ENCODE results near the gene EHBP1.

Gene EHBP1

GRCh38 chr2:62744603-62745002, 39.1 kb downstream of the EHBP1 start:
- Histone ChIP-seq H4K8ac (ENCODE audit: low read depth, low read length) (no peak overlapping the region), H2AFZ (ENCODE audit: low read length) (no peak overlapping the region), H3K18ac (ENCODE audit: low read length) (no peak overlapping the region), H3K4ac (ENCODE audit: low read length) (no peak overlapping the region), H2BK120ac (ENCODE audit: low read depth, low read length) (no peak overlapping the region), H2BK5ac (ENCODE audit: low read length) (no peak overlapping the region), H2BK12ac (ENCODE audit: low read length) (no peak overlapping the region), H4K91ac (ENCODE audit: low read depth, low read length, poor library complexity) (no peak overlapping the region), H3K4me1 (ENCODE audit: control insufficient read depth in 2 of 2, insufficient read depth in 1 of 2, low read depth in 1 of 2, low read length in 2 of 2) (peaks cover 0 to 2% of the 10 kb centered on the region in 2 donors), H3K4me2 (ENCODE audit: insufficient read depth, low read length, poor library complexity, severe bottlenecking) (no peak overlapping the region), H3K27me3 (ENCODE audit: control insufficient read depth in 3 of 3, insufficient read depth in 3 of 3, low read depth in 1 of 3, low read length in 3 of 3) (no peaks in the 10 kb centered on the region), H3K79me1 (ENCODE audit: low read depth, low read length) (no peaks in the 10 kb centered on the region), H2AK5ac (ENCODE audit: low read depth, low read length) (no peak overlapping the region), H3K23ac (ENCODE audit: low read depth, low read length, poor library complexity) (no peak overlapping the region), H3K36me3 (replicated peaks in 1 of 2; ENCODE audit: control insufficient read depth in 2 of 2, insufficient read depth in 2 of 2, low read length in 2 of 2) (no peaks in the 10 kb centered on the region), H3K14ac (ENCODE audit: low read length) (no peak overlapping the region), H3K9me3 (replicated peaks in 1 of 2; ENCODE audit: control insufficient read depth in 2 of 2, insufficient read depth in 1 of 2, low read depth in 1 of 2, low read length in 2 of 2) (no peaks in the 10 kb centered on the region), H3K27ac (replicated peaks; ENCODE audit: low read length) (no peak overlapping the region), H3K9ac (ENCODE audit: low read depth, low read length, poor library complexity) (no peak overlapping the region), H2BK15ac (ENCODE audit: low read length) (no peak overlapping the region), H3K4me3 (ENCODE audit: low read length in 2 of 2) (no peak overlapping the region)
- no CpG with 5 or more reads among the region's 3 CpGs for WGBS, 2 donors (ENCODE audit: extremely low coverage in 2 of 2, insufficient read length in 2 of 2, insufficient replicate concordance in 1 of 2)
- DNase-seq (ENCODE audit: low spot score): no peak

- Histone ChIP-seq H3K36me3 (replicated peaks in 1 of 2; ENCODE audit: control insufficient read depth in 2 of 2, insufficient read depth in 2 of 2, low read length in 2 of 2) (no peaks in the 10 kb centered on the region), H2AFZ (ENCODE audit: low read length) (no peak overlapping the region), H2AK5ac (ENCODE audit: low read depth, low read length) (no peak overlapping the region), H4K91ac (ENCODE audit: low read depth, low read length, poor library complexity) (no peak overlapping the region), H2BK5ac (ENCODE audit: low read length) (no peak overlapping the region), H3K23ac (ENCODE audit: low read depth, low read length, poor library complexity) (no peak overlapping the region), H3K4me1 (ENCODE audit: control insufficient read depth in 2 of 2, insufficient read depth in 1 of 2, low read depth in 1 of 2, low read length in 2 of 2) (peaks cover 0 to 2% of the 10 kb centered on the region in 2 donors), H3K79me1 (ENCODE audit: low read depth, low read length) (no peaks in the 10 kb centered on the region), H3K4me2 (ENCODE audit: insufficient read depth, low read length, poor library complexity, severe bottlenecking) (no peak overlapping the region), H3K4me3 (ENCODE audit: low read length in 2 of 2) (no peak overlapping the region), H2BK12ac (ENCODE audit: low read length) (no peak overlapping the region), H4K8ac (ENCODE audit: low read depth, low read length) (no peak overlapping the region), H3K18ac (ENCODE audit: low read length) (no peak overlapping the region), H3K27me3 (ENCODE audit: control insufficient read depth in 3 of 3, insufficient read depth in 3 of 3, low read depth in 1 of 3, low read length in 3 of 3) (no peaks in the 10 kb centered on the region), H2BK15ac (ENCODE audit: low read length) (no peak overlapping the region), H3K4ac (ENCODE audit: low read length) (no peak overlapping the region), H3K9me3 (replicated peaks in 1 of 2; ENCODE audit: control insufficient read depth in 2 of 2, insufficient read depth in 1 of 2, low read depth in 1 of 2, low read length in 2 of 2) (no peaks in the 10 kb centered on the region), H3K9ac (ENCODE audit: low read depth, low read length, poor library complexity) (no peak overlapping the region), H2BK120ac (ENCODE audit: low read depth, low read length) (no peak overlapping the region), H3K14ac (ENCODE audit: low read length) (no peak overlapping the region), H3K27ac (replicated peaks; ENCODE audit: low read length) (no peak overlapping the region)
- DNase-seq (ENCODE audit: low spot score): no peak
- no CpG with 5 or more reads among the region's 5 CpGs for WGBS, 2 donors (ENCODE audit: extremely low coverage in 2 of 2, insufficient read length in 2 of 2, insufficient replicate concordance in 1 of 2)
These were observed 40.5 kb downstream of the EHBP1 start for GRCh38 chr2:62745891-62746481.

DNA sequence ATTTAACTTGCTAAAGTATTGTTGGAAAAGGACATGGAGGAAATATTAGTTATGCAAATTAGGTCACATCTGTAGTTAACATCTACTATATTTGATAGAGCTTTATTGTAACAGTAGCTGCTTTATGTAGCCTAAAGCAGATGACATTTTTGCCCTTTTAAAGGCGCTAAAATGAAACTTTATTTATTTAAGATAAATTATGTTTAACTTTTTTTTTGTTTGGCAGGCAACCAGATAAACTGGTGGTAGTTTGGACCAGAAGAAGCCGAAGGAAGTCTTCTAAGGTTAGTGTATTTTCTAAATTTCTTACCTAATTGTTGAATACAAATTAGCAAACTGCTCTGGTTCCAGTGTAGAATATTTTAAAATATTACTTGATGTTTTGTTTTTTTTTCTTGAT, 41.7 kb downstream of the EHBP1 start:
- H2BK15ac ChIP-seq (ENCODE audit: low read length): no peak overlapping the region
- no peak for DNase-seq (ENCODE audit: low spot score)
- no peak overlapping the region for H3K9ac ChIP-seq (ENCODE audit: low read depth, low read length, poor library complexity)
- H4K91ac ChIP-seq (ENCODE audit: low read depth, low read length, poor library complexity): no peak overlapping the region
- peaks cover 0 to 2% of the 10 kb centered on the region in 2 donors for H3K4me1 ChIP-seq (ENCODE audit: control insufficient read depth in 2 of 2, insufficient read depth in 1 of 2, low read depth in 1 of 2, low read length in 2 of 2)
- H3K36me3 ChIP-seq (replicated peaks in 1 of 2; ENCODE audit: control insufficient read depth in 2 of 2, insufficient read depth in 2 of 2, low read length in 2 of 2): no peaks in the 10 kb centered on the region
- H3K79me1 ChIP-seq (ENCODE audit: low read depth, low read length): no peaks in the 10 kb centered on the region
- H3K9me3 ChIP-seq (replicated peaks in 1 of 2; ENCODE audit: control insufficient read depth in 2 of 2, insufficient read depth in 1 of 2, low read depth in 1 of 2, low read length in 2 of 2): no peaks in the 10 kb centered on the region
- no peaks in the 10 kb centered on the region for H3K27me3 ChIP-seq (ENCODE audit: control insufficient read depth in 3 of 3, insufficient read depth in 3 of 3, low read depth in 1 of 3, low read length in 3 of 3)
- H3K18ac ChIP-seq (ENCODE audit: low read length): no peak overlapping the region
- H2BK120ac ChIP-seq (ENCODE audit: low read depth, low read length): no peak overlapping the region
- no peak overlapping the region for H3K4ac ChIP-seq (ENCODE audit: low read length)
- no peak overlapping the region for H2BK5ac ChIP-seq (ENCODE audit: low read length)
- no peak overlapping the region for H3K4me2 ChIP-seq (ENCODE audit: insufficient read depth, low read length, poor library complexity, severe bottlenecking)
- no peak overlapping the region for H4K8ac ChIP-seq (ENCODE audit: low read depth, low read length)
- H3K27ac ChIP-seq (replicated peaks; ENCODE audit: low read length): no peak overlapping the region
- H3K14ac ChIP-seq (ENCODE audit: low read length): no peak overlapping the region
- no CpG with 5 or more reads among the region's 2 CpGs for WGBS, 2 donors (ENCODE audit: extremely low coverage in 2 of 2, insufficient read length in 2 of 2, insufficient replicate concordance in 1 of 2)
- H2AK5ac ChIP-seq (ENCODE audit: low read depth, low read length): no peak overlapping the region
- no peak overlapping the region for H2BK12ac ChIP-seq (ENCODE audit: low read length)
- no peak overlapping the region for H3K4me3 ChIP-seq (ENCODE audit: low read length in 2 of 2)
- H2AFZ ChIP-seq (ENCODE audit: low read length): no peak overlapping the region
- no peak overlapping the region for H3K23ac ChIP-seq (ENCODE audit: low read depth, low read length, poor library complexity)

DNA sequence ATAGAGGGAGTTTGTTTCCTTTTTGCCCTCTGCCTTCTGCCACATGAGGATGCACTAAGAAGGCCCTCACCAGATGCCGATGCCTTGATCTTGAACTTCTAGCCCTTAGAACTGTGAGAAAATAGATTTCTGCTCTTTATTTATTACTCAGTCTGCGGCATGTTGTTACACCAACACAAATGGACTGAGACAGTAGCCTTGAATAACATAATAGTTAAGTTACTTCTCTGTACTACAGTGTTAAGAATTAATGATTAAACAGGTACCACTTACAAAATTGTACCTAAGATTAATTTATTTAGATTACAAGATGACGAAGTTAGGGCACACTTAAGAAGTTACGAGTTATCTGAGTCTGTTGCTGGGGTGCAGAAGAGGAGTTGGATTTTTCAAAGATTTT, 42.4 kb downstream of the EHBP1 start:
- Histone ChIP-seq H3K79me1 (ENCODE audit: low read depth, low read length) (no peaks in the 10 kb centered on the region), H4K8ac (ENCODE audit: low read depth, low read length) (no peak overlapping the region), H2BK120ac (ENCODE audit: low read depth, low read length) (no peak overlapping the region), H3K4me1 (ENCODE audit: control insufficient read depth in 2 of 2, insufficient read depth in 1 of 2, low read depth in 1 of 2, low read length in 2 of 2) (peaks cover 0 to 2% of the 10 kb centered on the region in 2 donors), H2AK5ac (ENCODE audit: low read depth, low read length) (no peak overlapping the region), H3K36me3 (replicated peaks in 1 of 2; ENCODE audit: control insufficient read depth in 2 of 2, insufficient read depth in 2 of 2, low read length in 2 of 2) (no peaks in the 10 kb centered on the region), H2BK15ac (ENCODE audit: low read length) (no peak overlapping the region), H3K18ac (ENCODE audit: low read length) (no peak overlapping the region), H3K27me3 (ENCODE audit: control insufficient read depth in 3 of 3, insufficient read depth in 3 of 3, low read depth in 1 of 3, low read length in 3 of 3) (no peaks in the 10 kb centered on the region), H3K4me3 (ENCODE audit: low read length in 2 of 2) (no peak overlapping the region), H3K4me2 (ENCODE audit: insufficient read depth, low read length, poor library complexity, severe bottlenecking) (no peak overlapping the region), H3K14ac (ENCODE audit: low read length) (no peak overlapping the region), H2AFZ (ENCODE audit: low read length) (no peak overlapping the region), H3K9ac (ENCODE audit: low read depth, low read length, poor library complexity) (no peak overlapping the region), H3K9me3 (replicated peaks in 1 of 2; ENCODE audit: control insufficient read depth in 2 of 2, insufficient read depth in 1 of 2, low read depth in 1 of 2, low read length in 2 of 2) (no peaks in the 10 kb centered on the region), H2BK12ac (ENCODE audit: low read length) (no peak overlapping the region), H3K23ac (ENCODE audit: low read depth, low read length, poor library complexity) (no peak overlapping the region), H3K4ac (ENCODE audit: low read length) (no peak overlapping the region), H2BK5ac (ENCODE audit: low read length) (no peak overlapping the region), H4K91ac (ENCODE audit: low read depth, low read length, poor library complexity) (no peak overlapping the region), H3K27ac (replicated peaks; ENCODE audit: low read length) (no peak overlapping the region)
- no CpG with 5 or more reads among the region's 4 CpGs for WGBS, 2 donors (ENCODE audit: extremely low coverage in 2 of 2, insufficient read length in 2 of 2, insufficient replicate concordance in 1 of 2)
- no peak for DNase-seq (ENCODE audit: low spot score)
